GM18858 (cell line): ENCODE results near the gene DCLRE1B.
"Not testable (repeated sequence)": the region's sequence is repeated elsewhere in the genome, so short reads cannot be mapped to it uniquely, and the experiment has no call there.

Experiments
- ATAC-seq: cut with Tn5 transposase; IDR thresholded peaks from one replicate; pipeline ENCODE4 v1.9.1; 2021; ENCODE audit not compliant: unreplicated experiment

Gene DCLRE1B

DNA sequence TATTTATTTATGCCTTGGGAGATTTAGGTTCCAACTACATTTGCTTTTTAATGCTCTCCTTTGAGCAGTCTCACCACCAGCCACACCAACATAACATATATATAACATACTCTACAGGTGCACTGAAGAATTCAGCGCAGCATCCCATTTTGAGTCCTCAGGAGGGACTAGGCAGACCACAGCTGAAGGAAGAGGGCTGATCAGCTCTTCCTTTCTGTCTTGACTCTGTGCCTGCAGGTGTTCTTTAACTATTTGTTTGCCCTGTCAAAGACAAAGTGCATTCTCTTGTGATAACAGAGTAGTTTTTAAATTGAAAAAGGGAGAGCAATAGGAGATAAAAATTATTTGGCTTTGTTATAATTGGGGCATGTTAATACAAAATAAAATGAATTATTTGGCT is 41.0 kb downstream of the DCLRE1B start:
- ATAC-seq = no peak

- ATAC-seq = no peak
These were observed 41.7 kb downstream of the DCLRE1B start for GRCh38 chr1:113946678-113947387.

- ATAC-seq = no peak
These were observed 42.4 kb downstream of the DCLRE1B start for GRCh38 chr1:113947388-113948107.

GRCh38 chr1:113948151-113948550 is 43.0 kb downstream of the DCLRE1B start:
- not testable (repeated sequence) for ATAC-seq

- ATAC-seq = no peak
These were observed 43.9 kb downstream of the DCLRE1B start for GRCh38 chr1:113949007-113949406.

GRCh38 chr1:113950908-113951307 is 45.8 kb downstream of the DCLRE1B start:
- no peak for ATAC-seq

DNA sequence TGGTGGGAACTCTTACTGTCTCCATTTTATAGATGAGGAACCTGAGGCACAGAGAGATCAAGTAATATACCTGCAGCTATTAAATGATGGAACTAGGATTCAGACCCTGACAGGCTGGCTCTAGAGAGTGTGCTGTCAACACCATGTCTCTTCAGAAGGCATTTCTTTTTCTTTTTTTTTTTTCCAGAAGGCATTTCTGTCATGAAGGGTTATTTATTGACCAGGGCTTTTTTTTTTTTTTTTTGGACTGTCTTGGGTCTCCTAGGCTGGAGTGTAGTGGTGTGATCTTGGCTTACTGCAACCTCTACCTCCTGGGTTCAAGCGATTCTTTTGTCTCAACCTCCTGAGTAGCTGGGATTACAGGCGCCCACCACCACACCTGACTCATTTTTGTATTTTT is 46.6 kb downstream of the DCLRE1B start:
- no peak for ATAC-seq

GRCh38 chr1:113957984-113958383 is 52.9 kb downstream of the DCLRE1B start:
- ATAC-seq = no peak

DNA sequence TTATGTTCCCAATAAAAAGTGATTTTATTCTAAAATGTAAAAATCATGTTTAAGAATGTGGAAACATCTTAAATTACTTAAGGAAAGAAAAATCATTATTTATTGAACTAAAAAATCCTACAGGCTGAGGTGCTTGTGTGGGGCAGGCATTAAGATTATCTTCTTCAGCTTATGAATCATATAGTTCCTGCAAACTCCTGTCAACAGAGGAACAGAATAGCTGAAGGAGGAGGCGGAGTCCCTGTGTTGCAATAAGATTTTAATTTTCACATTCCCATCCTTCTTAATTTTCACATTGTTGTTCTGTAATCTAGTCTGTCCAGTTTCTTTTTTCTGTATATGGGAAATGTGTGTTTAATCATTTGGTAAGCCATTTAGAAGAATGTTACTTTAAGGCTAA is 53.6 kb downstream of the DCLRE1B start:
- ATAC-seq = no peak

DNA sequence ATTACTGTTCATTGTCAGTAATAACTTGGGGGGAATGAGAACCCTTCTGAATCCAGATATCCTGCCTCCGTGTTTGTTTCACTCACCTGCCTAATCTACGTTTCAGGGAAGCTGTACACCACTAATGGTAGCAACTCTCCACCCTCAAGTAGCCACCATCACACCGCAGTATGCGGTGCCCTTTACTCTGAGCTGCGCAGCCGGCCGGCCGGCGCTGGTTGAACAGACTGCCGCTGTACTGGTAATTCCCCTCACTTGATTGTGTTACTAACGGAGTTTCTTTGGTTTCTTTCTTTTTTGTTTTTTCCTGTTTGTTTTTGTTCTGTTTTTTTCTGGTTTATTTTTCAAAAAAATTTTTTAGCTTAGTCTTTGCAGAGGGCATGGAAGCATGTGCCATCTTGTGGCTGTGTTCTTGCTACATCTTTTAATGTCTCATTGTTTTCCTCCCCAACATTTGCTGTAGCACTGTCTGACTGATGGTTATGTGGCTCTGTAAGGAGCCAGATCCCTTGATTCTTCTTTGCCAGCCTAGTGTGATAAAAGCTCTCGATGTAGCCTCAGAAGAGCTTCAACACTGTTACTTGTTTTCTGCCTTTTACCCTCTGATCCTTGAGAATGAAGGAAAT is 58.3 kb downstream of the DCLRE1B start:
- no peak for ATAC-seq
